Activated naive CD4-positive, alpha-beta T cell treated with Interleukin-2 at 50 U/mL for 16 hours (primary cell): ENCODE data around the gene ACTN1.
"Not testable (repeated sequence)": the region's sequence is repeated elsewhere in the genome, so short reads cannot be mapped to it uniquely, and the experiment has no call there.

ENCODE experiments used
- DNase-seq: peaks from one replicate; pipeline ENCODE4 v3.0.0-alpha.2; 2020

Gene ACTN1

GRCh38 chr14:68849416-68849815 lies 129.7 kb downstream of the ACTN1 start:
- DNase-seq, result no peak

GRCh38 chr14:68848253-68848652 lies 130.8 kb downstream of the ACTN1 start:
- DNase-seq, result no peak

- DNase-seq, result not testable (repeated sequence)
Measured at GRCh38 chr14:68847640-68848039, 131.5 kb downstream of the ACTN1 start.

- no peak for DNase-seq
Measured at GRCh38 chr14:68846466-68846865, 132.6 kb downstream of the ACTN1 start.

- DNase-seq, result no peak
Measured at GRCh38 chr14:68844210-68844545, 134.9 kb downstream of the ACTN1 start.

GRCh38 chr14:68843471-68844209 lies 135.5 kb downstream of the ACTN1 start:
- DNase-seq, result peak; percentile 82

- DNase-seq, result no peak
Measured at GRCh38 chr14:68842298-68842697, 136.8 kb downstream of the ACTN1 start.

GRCh38 chr14:68841016-68841809 lies 137.9 kb downstream of the ACTN1 start:
- DNase-seq, result no peak

- no peak for DNase-seq
Measured at GRCh38 chr14:68840454-68840853, 138.6 kb downstream of the ACTN1 start.

GRCh38 chr14:68836082-68836481 lies 143.0 kb downstream of the ACTN1 start:
- no peak for DNase-seq

GRCh38 chr14:68834816-68835215 lies 144.3 kb downstream of the ACTN1 start:
- no peak for DNase-seq

GRCh38 chr14:68828698-68829097 lies 150.4 kb downstream of the ACTN1 start:
- no peak for DNase-seq

GRCh38 chr14:68825729-68826128 lies 153.4 kb downstream of the ACTN1 start:
- no peak for DNase-seq

- peak; percentile 46 for DNase-seq
Measured at GRCh38 chr14:68824517-68825347, 154.4 kb downstream of the ACTN1 start.

GRCh38 chr14:68824207-68824516 lies 154.9 kb downstream of the ACTN1 start:
- DNase-seq, result no peak
